ENCODE data around the gene HNRNPF. TPM values are rescaled to one million over a fixed set of nuclear protein-coding genes. Genes with fewer than 3 reads are reported as not detected.
"Not testable (repeated sequence)": the region's sequence is repeated elsewhere in the genome, so short reads cannot be mapped to it uniquely, and the experiment has no call there.

The HNRNPF gene
- total RNA-seq, 1 donor from 2014 or later: 430 TPM

DNA sequence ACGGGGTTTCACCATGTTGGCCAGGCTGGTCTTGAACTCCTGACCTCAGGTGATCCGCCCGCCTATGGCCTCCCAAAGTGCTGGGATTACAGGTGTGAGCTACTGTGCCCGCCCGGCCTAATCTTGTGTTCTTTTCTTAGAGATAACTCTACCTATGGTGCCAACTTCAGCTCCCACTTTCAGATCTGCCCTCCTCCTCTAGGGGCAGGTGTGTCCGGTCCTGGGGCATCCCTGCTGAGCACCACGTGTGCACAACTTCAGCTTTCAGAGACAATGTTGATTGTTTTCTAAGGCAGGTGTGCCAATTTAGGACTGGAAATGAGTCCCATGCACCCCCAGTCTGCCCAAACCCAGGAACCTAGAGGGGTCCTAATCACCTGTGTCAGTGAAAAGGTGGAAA lies 56.0 kb downstream of the HNRNPF start:
- intact Hi-C loops (cut with micrococcal nuclease): no loop called here

DNA sequence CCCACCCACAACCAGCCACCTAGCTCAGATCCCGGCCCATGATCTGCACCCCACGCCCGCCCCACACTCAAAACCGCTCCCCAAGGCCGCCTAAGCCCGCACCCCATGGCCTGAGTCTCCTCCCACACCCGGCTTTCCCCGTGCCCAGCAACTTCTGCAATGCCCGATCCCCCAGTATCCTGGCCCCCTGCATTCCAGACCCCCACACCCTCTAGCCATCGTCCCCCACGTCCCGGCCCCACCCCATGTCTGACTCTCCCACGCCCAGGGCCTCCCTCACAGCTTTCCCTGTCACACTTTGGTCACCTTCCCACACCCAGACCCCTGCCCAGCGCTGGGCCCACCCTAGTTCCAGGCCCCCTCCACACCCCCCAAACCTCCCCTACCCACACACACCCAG lies 57.7 kb downstream of the HNRNPF start:
- intact Hi-C loops (cut with micrococcal nuclease): no loop called here

DNA sequence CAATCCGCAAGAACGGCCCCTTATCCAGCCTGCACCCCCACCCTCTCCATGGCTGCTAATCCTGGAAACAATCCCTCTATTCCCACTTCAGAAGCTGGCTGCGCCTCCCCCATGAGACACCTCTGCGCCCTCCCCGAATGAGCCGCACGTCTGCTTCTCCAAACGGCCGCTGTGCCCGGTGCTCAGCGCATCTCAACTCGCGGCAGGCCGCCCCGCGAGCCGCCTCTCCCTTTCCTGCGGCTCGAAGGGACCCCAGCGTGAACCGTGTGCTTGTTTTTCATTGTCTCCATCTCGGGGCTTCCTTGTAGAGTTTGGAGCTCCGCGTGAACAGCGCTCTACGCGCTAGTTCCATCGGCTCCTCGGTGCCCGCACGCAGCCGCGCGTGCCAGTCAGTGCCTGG lies 58.3 kb downstream of the HNRNPF start:
- intact Hi-C loops (cut with micrococcal nuclease): no loop called here

DNA sequence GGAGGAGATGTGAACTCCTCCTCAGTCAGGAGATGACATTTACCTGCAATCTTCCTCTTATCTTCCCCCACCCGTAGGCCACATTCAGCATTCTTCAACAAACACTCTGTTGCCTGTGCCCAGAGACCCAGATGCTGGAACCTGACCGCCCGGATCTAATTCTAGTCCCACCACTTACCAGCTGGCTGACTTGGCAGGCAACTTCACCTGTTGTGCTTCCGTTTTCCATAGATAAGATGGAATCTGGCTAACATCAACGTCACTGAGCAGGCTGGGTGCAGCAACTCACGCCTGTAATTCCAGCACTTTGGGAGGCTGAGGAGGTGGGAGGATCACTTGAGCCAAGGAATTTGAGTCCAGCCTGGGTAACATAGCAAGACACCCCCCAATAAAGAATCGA lies 58.8 kb downstream of the HNRNPF start:
- intact Hi-C loops (cut with micrococcal nuclease): no loop called here

DNA sequence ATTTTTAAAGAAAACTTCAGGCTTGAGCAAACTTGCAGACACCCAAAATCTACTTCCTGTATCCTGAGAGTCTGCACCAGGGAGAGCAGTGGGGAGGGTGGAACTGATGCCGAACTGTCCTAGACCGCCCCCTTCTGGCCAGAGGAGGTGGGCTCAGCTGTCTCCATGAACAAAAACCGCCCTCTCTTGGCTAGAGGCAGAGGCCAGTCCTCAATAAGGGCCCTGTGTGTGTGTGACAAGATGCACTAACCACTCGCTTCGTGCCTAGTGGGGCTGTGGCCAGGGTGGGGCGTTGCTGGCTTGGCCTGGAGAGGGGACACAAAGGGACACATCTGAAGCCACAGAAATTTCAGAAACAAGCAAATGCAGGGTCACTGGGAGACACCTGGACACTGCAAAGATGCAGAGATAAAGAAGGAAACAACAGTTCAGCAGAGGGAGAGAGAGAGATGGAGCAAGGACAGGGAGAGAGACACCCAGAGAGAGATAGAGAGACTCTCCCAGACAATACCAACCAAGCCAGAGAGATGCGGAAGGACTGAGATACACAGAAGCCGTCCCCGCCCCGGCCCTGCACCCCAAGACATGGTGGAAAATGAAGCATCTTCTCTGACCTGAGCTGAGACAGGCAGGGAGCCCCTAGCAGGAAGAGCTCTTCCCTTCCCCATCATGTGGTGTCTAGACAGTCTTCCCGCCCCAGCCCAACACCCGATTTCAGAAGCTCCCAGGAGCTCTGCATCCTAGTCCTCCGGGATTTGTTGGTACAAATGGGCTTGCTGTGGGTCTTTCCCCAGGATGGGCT lies 60.3 kb downstream of the HNRNPF start:
- intact Hi-C loops (cut with micrococcal nuclease): loop anchor here (1.0 to 5.0 kb wide), 11 partner anchors 14 to 241 kb away; partner anchors contain the start of gene CSGALNACT2

- intact Hi-C loops (cut with micrococcal nuclease): loop anchor here (1.0 to 5.0 kb wide), 11 partner anchors 14 to 241 kb away; partner anchors contain the start of gene CSGALNACT2
These were observed 61.0 kb downstream of the HNRNPF start for GRCh38 chr10:43347997-43348396.

DNA sequence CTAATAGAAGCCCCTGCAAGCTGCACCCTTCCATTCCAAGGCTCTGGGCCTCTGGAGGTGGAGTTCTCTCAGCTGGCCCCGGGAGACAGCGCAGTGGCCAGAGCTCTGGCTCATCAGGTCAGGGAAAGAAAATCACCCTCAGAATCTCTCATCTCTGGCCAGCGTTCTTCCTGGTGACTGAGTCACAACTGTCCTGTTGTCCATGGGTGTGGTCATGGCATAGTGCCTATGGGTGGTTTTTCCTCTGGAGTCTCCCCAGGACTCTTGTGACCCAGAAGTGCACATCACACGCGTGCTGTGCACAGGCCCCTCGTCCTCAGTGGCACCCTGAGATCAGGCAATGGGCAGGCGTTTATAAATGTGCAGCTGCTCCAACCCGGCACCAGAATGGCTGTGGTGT lies 64.9 kb downstream of the HNRNPF start:
- intact Hi-C loops (cut with micrococcal nuclease): no loop called here

DNA sequence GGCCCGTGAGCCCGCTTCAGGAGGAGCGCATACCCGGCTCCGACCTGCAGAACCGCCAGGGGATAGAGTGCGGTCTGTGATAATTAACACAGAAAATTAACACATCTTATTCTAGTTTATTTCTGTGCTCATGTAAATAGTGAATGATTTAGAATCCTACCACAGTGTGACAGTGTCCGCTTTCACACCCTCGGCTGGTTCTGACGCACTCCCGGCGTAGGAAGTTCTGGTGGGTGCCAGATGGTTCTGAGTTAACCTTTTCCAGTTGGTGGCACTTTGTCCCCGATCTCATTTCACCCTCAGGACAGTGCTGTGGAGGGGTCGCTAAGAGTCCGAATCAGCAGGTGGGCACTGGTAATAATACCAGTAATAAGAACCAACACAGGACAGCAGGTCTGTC lies 65.9 kb downstream of the HNRNPF start:
- intact Hi-C loops (cut with micrococcal nuclease): no loop called here

DNA sequence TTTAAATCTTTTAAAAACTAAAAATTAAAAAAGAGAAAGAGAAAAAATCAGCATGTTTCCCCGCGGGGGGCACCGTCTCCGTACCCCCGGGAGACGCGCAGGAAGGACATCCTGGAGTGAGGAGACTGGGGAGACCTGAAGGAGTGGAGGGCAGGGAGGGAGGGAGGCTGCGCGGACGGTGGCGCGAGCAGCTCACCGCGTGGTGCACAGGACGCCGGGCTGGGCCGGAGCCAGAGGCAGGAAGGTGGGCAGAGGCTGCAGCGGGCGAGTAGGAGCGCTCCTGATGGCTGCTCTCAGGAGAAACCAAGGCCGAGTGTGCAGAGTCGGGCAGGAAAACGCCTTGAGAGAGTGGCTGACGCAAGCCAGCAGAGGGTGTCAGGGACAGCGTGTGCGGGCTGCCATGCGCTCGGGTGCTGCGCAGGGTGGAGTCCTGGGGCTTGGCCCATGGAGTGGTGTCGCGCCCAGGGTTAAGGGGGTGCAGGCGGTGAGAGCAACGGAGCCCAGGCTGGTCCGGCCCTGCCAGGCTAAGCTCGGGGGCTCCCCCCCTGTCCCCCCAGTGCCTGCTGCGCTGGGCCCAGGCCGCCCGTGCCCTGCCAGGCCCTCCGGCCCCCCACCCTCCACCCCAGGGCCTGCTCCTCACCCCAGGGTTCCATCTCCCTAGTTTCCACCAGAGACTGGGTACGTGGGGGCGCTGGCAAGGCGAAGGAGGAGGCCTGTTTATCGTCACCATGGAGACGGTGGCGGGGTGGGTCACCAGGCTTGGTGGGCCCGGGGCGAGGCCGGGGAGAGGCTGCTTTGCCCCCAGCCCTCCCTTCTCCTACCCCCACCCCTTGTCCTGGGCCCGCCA lies 66.5 kb downstream of the HNRNPF start:
- intact Hi-C loops (cut with micrococcal nuclease): no loop called here

DNA sequence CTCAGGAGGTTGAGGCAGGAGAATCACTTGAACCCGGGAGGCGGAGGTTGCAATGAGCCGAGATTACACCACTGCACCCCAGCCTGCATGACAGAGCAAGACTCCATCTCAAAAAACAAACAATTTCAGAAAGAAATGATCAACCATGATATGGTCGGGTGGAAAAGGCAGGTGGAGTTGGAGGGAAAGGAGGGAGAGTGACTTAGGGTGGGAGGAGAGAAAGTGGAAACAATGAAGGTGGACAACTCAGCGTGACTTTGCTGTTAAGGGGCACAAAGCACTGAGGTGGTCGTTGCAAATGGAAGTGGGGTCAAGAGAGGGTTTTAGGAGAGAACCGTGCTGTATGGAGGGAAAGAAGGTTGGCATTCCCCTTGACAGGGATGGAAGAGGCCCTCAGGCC lies 67.5 kb downstream of the HNRNPF start:
- intact Hi-C loops (cut with micrococcal nuclease): no loop called here

GRCh38 chr10:43340619-43341018 lies 68.4 kb downstream of the HNRNPF start:
- intact Hi-C loops (cut with micrococcal nuclease): no loop called here

DNA sequence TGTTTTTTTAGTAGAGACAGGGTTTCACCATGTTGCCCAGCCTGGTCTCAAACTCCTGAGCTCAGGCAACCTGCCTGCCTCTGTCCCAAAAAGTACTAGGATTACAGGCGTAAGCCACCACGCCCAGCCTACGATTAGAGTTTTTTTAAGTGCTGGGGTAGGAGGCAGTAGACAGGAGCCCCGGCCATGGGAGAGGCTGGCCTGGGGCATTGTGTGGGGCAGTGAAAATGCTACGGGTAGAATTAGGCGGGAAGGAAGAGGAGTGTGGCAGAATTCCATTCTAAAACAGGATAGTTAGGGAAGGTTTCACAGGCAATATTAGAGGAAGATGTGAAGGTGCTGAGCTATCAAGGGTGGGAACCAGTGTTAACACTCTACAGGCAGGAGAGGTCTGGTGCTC lies 68.9 kb downstream of the HNRNPF start:
- intact Hi-C loops (cut with micrococcal nuclease): no loop called here

- intact Hi-C loops (cut with micrococcal nuclease): no loop called here
These were observed 69.8 kb downstream of the HNRNPF start for GRCh38 chr10:43339136-43339535.

GRCh38 chr10:43338117-43338516 lies 70.9 kb downstream of the HNRNPF start:
- intact Hi-C loops (cut with micrococcal nuclease): no loop called here

GRCh38 chr10:43337536-43337935 lies 71.5 kb downstream of the HNRNPF start:
- intact Hi-C loops (cut with micrococcal nuclease): not testable (repeated sequence)

- intact Hi-C loops (cut with micrococcal nuclease): no loop called here
These were observed 72.2 kb downstream of the HNRNPF start for GRCh38 chr10:43336641-43337318.

DNA sequence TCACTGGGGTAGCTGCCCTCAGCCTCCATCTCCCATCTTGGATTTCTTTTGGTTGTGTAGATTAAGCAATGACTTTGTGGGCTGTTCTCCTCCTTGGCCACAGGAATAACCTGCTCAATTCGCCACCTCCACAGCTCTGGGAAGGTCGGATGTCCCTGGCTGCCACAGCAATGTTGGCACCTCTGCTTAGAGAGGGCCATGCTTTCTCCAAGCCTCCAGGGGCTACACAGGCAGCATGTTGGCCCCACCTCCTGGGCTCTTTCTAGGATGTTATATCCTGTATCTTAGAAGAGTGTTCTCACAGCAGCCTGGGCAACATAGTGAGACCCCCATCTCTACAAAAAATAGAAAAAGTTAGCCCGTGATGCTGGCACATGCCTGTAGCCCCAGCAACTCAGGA lies 72.9 kb downstream of the HNRNPF start:
- intact Hi-C loops (cut with micrococcal nuclease): no loop called here

Other genes starting within 250 kb of the HNRNPF start
- 3.9 TPM in 2 replicates for gene RASGEF1A, start 142.1 kb downstream of the HNRNPF start, total RNA-seq
- not detected in 2 replicates for gene FXYD4, start 37.5 kb downstream of the HNRNPF start, total RNA-seq
- 3.4 TPM in 2 replicates for gene ZNF487, start 27.9 kb upstream of the HNRNPF start, total RNA-seq
- gene ZNF239, start 165.4 kb upstream of the HNRNPF start, total RNA-seq: 0.96 and 1.4 TPM in 2 replicates
- 2.8 and 3.1 TPM in 2 replicates for gene ZNF485, start 197.3 kb upstream of the HNRNPF start, total RNA-seq
- 13.7 and 13.9 TPM in 2 replicates for gene ZNF32, start 239.7 kb upstream of the HNRNPF start, total RNA-seq

Data from T-helper 1 cell treated with Interleukin-12 subunit alpha and Interleukin-12 subunit beta and Interleukin-4 antibody, amounts not matched to agents 30 ng/mL and 1 ng/mL, for 36 hours (primary cell).